Progenitor cell of endocrine pancreas (in vitro differentiated cells): ENCODE results near the gene LAMA5. TPM values are rescaled to one million over a fixed set of nuclear protein-coding genes. Genes with fewer than 3 reads are reported as not detected.

ENCODE experiments used
- DNase-seq: peaks from one replicate; pipeline ENCODE4 v3.0.0; 2021; ENCODE audit warnings: low spot score; ENCODE audit not compliant: unreplicated experiment
- H3K27ac Mint-ChIP-seq: 2 replicates; pipeline ENCODE4 v1.8.0; 2021; ENCODE audit warnings: mild to moderate bottlenecking, moderate library complexity, mixed read lengths
- H3K27me3 Mint-ChIP-seq: 2 replicates; pipeline ENCODE4 v1.8.0; 2021; ENCODE audit warnings: mixed read lengths
- H3K36me3 Mint-ChIP-seq: 2 replicates; pipeline ENCODE4 v1.8.0; 2022; ENCODE audit warnings: mixed read lengths; ENCODE audit not compliant: insufficient read depth
- H3K4me1 Mint-ChIP-seq: 2 replicates; pipeline ENCODE4 v1.8.0; 2021; ENCODE audit warnings: low read depth, mixed read lengths
- H3K4me3 Mint-ChIP-seq: 2 replicates; pipeline ENCODE4 v1.8.0; 2021; ENCODE audit warnings: low read depth, mild to moderate bottlenecking, moderate library complexity, mixed read lengths
- H3K9me3 Mint-ChIP-seq: 2 replicates; pipeline ENCODE4 v1.8.0; 2021; ENCODE audit warnings: low read depth, mixed read lengths
- CTCF ChIP-seq: fragments of 200-600 bp; sonication (generic); IDR thresholded peaks from one replicate; pipeline ENCODE4 v1.5.0; 2021; ENCODE audit warnings: antibody characterized with exemption, mild to moderate bottlenecking; ENCODE audit not compliant: unreplicated experiment
- microRNA-seq: library from miRNA; unstranded; fragments of <30 nt; microRNA quantifications from one replicate; pipeline ENCODE4 v1.1.0, GENCODE V29; 2020; ENCODE audit warnings: borderline number of aligned reads; ENCODE audit not compliant: unreplicated experiment
- total RNA-seq: library from RNA; stranded (reverse); gene quantifications from 2 replicates; pipeline ENCODE4 v1.2.1, GENCODE V29; 2021

LAMA5 gene
- total RNA-seq, 1 donor from 2014 or later = 252 TPM

- DNase-seq = no peak
- TF ChIP-seq CTCF = no peak
- Mint-ChIP-seq H3K4me1 (no peaks in the 10 kb centered on the region), H3K36me3 (peaks cover 24% of the 10 kb centered on the region), H3K27ac (no peak overlapping the region), H3K9me3 (peaks cover 3% of the 10 kb centered on the region), H3K27me3 (no peaks in the 10 kb centered on the region), H3K4me3 (no peak overlapping the region)
Measured at GRCh38 chr20:62266340-62266739, 100.8 kb downstream of the LAMA5 start.

- DNase-seq = no peak
- TF ChIP-seq CTCF = no peak
- H3K27ac Mint-ChIP-seq = no peak overlapping the region
- peaks cover 25% of the 10 kb centered on the region for H3K36me3 Mint-ChIP-seq
- no peak overlapping the region for H3K4me3 Mint-ChIP-seq
- H3K9me3 Mint-ChIP-seq = peaks cover 3% of the 10 kb centered on the region
- no peaks in the 10 kb centered on the region for H3K27me3 Mint-ChIP-seq
- H3K4me1 Mint-ChIP-seq = no peaks in the 10 kb centered on the region
Measured at GRCh38 chr20:62265365-62265764, 101.7 kb downstream of the LAMA5 start.

GRCh38 chr20:62263396-62263795 is 103.7 kb downstream of the LAMA5 start:
- H3K4me1 Mint-ChIP-seq = no peaks in the 10 kb centered on the region
- no peak overlapping the region for H3K27ac Mint-ChIP-seq
- H3K36me3 Mint-ChIP-seq = peaks cover 33% of the 10 kb centered on the region
- peaks cover 3% of the 10 kb centered on the region for H3K9me3 Mint-ChIP-seq
- DNase-seq = no peak
- TF ChIP-seq CTCF = no peak
- H3K4me3 Mint-ChIP-seq = no peak overlapping the region
- no peaks in the 10 kb centered on the region for H3K27me3 Mint-ChIP-seq

GRCh38 chr20:62262064-62262463 is 105.0 kb downstream of the LAMA5 start:
- H3K27ac Mint-ChIP-seq = peak overlapping the region; percentile 49

GRCh38 chr20:62259294-62259565 is 107.9 kb downstream of the LAMA5 start:
- no peak overlapping the region for H3K27ac Mint-ChIP-seq
- H3K4me1 Mint-ChIP-seq = no peaks in the 10 kb centered on the region
- DNase-seq = no peak
- H3K27me3 Mint-ChIP-seq = no peaks in the 10 kb centered on the region
- H3K36me3 Mint-ChIP-seq = peaks cover 19% of the 10 kb centered on the region
- no peaks in the 10 kb centered on the region for H3K9me3 Mint-ChIP-seq
- TF ChIP-seq CTCF = no peak
- H3K4me3 Mint-ChIP-seq = no peak overlapping the region

More at GRCh38 chr20:62262064-62262463, 105.0 kb downstream of the LAMA5 start:
- H3K27me3 Mint-ChIP-seq = no peaks in the 10 kb centered on the region
- no peak overlapping the region for H3K4me3 Mint-ChIP-seq
- no peaks in the 10 kb centered on the region for H3K4me1 Mint-ChIP-seq
- H3K9me3 Mint-ChIP-seq = peaks cover 3% of the 10 kb centered on the region
- H3K36me3 Mint-ChIP-seq = peaks cover 33% of the 10 kb centered on the region
- DNase-seq = no peak
- no peak for TF ChIP-seq CTCF

Small RNAs within 50 kb of the gene (microRNA-seq; reads per million reads assigned to microRNA genes)
- gene MIR4758 = not detected

Other genes with a start within 250 kb of the LAMA5 start
- 81.1 and 84.3 TPM in 2 replicates for gene LSM14B, start 244.8 kb downstream of the LAMA5 start, total RNA-seq
- 221 and 234 TPM in 2 replicates for gene PSMA7, start 223.9 kb downstream of the LAMA5 start, total RNA-seq
- 29.8 and 32.0 TPM in 2 replicates for gene SS18L1, start 223.5 kb downstream of the LAMA5 start, total RNA-seq
- gene MTG2, start 184.3 kb downstream of the LAMA5 start, total RNA-seq = 30.4 and 31.6 TPM in 2 replicates
- 0.10 TPM in 1 of 2 replicates, not detected in the other for gene HRH3, start 147.0 kb downstream of the LAMA5 start, total RNA-seq
- 56.7 and 57.4 TPM in 2 replicates for gene OSBPL2, start 128.8 kb downstream of the LAMA5 start, total RNA-seq
- 66.2 and 67.1 TPM in 2 replicates for gene ADRM1, start 64.3 kb downstream of the LAMA5 start, total RNA-seq
- gene RPS21, start 19.8 kb upstream of the LAMA5 start, total RNA-seq = 1,160 and 1,251 TPM in 2 replicates
- gene CABLES2, start 40.0 kb upstream of the LAMA5 start, total RNA-seq = 20.4 and 21.7 TPM in 2 replicates
- 14.4 and 17.5 TPM in 2 replicates for gene RBBP8NL, start 60.2 kb upstream of the LAMA5 start, total RNA-seq
- 3.8 and 4.8 TPM in 2 replicates for gene GATA5, start 108.7 kb upstream of the LAMA5 start, total RNA-seq